ENCODE measurements around the gene AFF3.

AFF3 gene

DNA sequence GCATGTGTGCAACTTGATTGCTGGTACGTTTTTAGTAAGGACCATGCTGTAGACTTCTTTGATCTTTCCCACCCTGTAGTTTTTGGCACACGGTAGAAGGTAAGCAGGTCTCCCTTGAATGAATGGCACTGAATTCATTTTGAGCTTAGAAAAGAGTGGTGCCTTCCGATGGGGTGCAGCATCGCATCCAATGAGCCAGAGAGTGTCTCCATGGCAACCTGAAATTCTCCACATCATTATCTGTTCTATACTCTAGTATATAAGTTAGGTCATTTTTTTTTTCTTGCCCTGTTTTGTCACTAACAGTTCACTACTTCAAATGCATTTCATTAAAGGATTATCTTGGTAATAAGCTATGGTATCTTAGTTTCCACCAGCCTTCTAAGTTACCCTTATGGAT lies 571.4 kb downstream of the AFF3 start:
- peak; percentile 55 for DNase-seq

- peak; percentile 7 for DNase-seq
These were observed 573.0 kb downstream of the AFF3 start for GRCh38 chr2:99569386-99569785.

DNA sequence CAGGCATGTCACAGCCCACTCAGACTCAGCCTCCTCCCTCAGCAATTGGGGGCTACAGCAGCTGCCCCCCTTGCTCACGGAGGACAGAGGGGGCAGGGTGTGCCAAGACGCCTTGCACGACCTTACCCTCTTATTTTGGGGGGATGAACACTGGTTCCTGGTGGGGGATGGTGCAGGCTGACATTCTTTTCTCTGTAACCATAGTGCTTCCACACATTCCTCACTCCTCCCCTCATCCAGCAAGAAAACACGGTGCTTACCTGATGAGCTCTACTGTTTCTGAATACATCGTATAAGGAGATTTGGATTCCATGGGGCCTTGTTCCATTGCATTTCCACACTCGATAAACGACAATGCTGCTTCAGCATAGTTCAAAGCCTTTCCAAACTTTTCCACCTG lies 577.2 kb downstream of the AFF3 start:
- no peak for DNase-seq

DNA sequence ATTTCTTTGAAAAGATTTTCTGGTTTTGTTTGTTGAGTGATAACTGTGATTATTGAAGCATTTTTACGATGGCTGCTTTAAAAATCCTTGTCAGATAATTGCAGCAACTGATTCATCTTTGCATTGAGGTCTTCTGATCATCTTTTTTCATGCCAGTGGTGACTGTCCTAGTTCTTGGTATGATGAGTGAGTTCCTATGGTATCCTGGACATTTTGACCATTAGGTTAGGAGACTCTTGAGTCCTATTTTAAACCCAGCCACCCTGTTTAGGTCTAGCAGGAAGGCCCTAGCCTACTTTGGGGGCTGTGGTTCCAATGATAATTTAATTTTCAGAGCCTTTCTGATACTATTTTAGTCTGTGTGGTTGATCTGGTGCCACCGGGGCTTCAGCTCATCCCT lies 579.9 kb downstream of the AFF3 start:
- DNase-seq, result no peak

- no peak for DNase-seq
These were observed 580.6 kb downstream of the AFF3 start for GRCh38 chr2:99561804-99562203.

DNA sequence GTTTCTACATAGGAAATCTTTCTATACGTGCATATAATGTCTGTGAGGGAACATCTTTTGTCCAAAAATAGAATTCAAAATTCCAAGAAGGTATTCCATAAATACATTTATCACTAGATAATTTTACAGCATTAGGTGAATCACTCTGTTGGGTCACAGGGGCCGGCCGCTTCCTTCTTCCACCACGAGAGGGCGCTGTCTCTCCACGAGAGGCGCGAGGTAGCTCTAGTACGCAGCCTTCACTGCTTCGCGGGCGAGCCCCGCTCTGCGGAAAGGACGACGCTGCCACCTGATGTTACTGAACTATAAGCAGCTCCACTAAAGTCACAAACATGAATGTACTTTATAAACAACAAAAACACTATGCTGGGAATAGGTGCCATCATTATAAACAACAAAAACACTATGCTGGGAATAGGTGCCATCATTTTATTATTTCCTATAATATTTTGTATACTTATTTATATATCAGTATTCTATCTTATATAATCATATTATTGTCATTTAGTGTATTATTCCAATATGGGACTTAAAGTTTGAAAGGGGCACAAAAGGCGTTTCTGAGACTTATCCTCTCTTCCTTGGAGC lies 583.2 kb downstream of the AFF3 start:
- DNase-seq, result peak; percentile 84

- DNase-seq, result no peak
These were observed 587.0 kb downstream of the AFF3 start for GRCh38 chr2:99555404-99555803.

GRCh38 chr2:99554871-99555270 lies 587.5 kb downstream of the AFF3 start:
- DNase-seq, result no peak

DNA sequence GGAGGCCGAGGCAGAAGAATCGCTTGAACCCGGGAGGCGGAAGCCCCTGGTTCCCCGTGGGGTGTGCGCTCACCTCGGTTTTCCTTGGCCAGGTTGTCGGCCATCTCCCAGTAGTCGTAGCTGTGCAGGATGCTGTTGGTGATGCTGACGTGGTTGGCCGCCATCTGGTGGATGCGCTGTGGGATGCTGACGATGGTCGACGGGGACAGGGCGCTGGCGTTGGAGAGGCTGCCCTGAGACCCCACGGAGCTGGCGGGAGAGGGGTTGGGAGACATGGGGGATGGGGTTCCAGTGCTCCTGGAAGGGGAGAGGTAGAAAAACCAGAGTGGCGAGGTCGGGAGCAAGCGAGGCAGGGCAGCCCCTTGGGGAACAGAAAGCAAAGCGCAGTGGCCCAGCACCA lies 588.2 kb downstream of the AFF3 start:
- DNase-seq, result no peak

DNA sequence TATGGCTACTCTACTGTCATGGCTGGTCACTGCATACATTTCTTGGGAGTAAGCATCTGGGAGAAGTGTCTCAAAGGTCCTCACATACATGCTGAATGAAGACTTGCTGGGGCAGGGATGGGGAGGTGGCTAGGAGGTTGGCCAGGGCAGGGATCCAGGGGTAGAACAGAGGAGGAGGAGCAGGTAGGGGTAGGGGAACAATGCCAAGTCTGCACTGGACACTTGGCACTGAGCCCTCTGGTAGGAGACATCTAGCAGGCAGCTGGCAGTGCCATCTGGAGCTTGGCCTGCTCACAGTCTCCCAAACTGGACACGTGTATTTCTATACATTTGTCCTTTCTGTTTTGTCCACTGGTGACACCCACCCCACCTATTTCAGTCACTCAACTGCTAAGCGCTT lies 589.9 kb downstream of the AFF3 start:
- DNase-seq, result no peak

- DNase-seq, result no peak
These were observed 592.0 kb downstream of the AFF3 start for GRCh38 chr2:99550368-99550767.

- no peak for DNase-seq
These were observed 596.8 kb downstream of the AFF3 start for GRCh38 chr2:99545604-99546003.

DNA sequence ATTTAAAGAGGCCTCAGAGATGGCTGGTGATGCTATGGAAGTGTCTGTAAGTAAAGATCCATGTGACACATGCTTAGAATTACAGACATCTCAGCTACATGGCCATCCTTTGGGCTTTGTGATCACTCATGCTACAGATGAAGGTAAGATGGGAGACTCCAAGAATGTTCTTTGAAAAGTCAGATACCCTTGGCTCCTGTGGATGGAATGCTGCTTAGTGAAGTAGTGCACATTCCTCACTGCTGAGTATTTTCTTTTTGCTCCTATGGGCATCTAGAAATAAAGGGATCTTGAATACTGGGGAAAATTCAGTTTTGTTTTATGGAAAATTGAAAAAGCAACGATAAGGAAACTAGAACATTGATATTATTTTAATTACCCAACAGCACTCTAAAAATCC lies 597.3 kb downstream of the AFF3 start:
- DNase-seq, result no peak

- no peak for DNase-seq
These were observed 597.8 kb downstream of the AFF3 start for GRCh38 chr2:99544608-99545007.

GRCh38 chr2:99543247-99543646 lies 599.1 kb downstream of the AFF3 start:
- DNase-seq, result no peak

- no peak for DNase-seq
These were observed 604.4 kb downstream of the AFF3 start for GRCh38 chr2:99537910-99538485.

GRCh38 chr2:99524056-99524455 lies 618.3 kb downstream of the AFF3 start:
- no peak for DNase-seq

DNA sequence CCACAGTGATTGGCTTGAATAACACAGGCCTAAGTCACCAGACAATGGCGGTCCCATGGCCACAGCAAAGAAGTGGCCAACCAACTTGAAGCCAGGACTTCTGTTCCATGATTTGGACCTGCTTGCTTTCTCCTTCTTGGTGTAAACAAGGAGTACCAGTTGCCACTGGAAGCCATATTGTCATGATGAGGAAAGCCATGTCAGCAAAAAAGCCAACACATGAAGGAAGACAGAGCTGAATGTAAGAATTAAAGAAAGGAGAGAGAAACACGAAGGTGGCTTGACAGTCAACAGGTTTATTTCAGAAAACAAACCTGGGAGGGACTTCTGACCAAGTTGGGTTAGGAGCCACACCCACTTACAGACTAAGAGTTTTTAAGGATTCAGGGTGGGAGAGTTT lies 620.2 kb downstream of the AFF3 start:
- DNase-seq, result no peak

- DNase-seq, result no peak
These were observed 621.6 kb downstream of the AFF3 start for GRCh38 chr2:99520813-99521212.

- no peak for DNase-seq
These were observed 622.2 kb downstream of the AFF3 start for GRCh38 chr2:99520195-99520594.

DNA sequence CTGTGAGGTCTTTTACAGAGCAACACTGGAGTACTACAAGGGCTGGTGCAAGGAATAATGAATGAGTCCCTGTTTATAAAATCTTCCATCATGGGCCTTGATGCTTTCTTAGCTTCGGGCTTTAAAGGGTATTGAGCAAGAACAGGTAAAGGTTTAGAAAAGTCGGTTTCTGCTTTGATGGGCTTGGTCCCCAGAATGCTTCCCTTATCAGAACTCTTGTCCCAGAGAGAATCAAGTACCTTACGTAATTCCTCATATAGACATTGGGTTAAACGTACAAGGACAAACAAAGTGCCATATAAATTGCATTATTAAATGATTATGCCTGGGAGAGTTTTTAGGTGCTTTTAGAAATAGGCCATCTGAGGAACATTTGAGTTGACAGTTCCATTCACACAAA lies 628.0 kb downstream of the AFF3 start:
- DNase-seq, result no peak

DNA sequence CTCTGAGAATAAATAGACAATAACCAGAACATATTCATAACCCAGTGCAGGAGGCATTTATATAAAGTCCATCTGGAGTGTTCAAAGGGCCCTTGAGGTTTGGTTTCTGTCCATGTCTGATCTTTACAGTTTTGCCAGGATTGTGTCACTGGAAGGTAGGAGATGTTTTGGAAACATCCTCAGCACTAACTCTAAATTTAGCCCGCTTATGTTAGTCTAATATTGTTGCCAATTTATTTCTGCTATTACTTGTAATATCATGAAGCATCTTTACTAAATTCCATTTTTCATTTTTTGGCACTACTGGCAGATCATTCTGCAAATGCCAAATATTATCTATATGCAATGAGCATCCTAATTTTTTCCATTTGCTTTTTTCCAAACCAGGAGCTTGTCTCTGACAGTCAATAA lies 630.2 kb downstream of the AFF3 start:
- DNase-seq, result no peak

DNA sequence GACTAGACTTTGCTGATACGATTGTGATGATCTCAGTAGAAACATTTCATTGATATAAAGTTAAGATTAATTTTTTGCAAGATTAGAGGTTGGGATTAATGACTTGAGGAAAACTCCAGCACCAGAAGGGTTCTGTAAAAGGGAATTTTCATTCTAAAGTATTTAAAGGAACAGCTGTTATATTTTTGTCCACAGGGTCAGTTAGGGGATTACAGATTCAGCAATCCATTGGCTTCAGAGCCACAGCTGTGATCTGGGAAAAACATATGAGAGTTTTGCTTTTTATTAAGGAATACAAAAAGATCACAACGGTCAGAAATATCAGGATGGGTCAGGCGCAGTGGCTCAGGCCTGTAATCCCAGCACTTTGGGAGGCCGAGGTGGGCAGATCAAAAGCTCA lies 633.0 kb downstream of the AFF3 start:
- no peak for DNase-seq

DNA sequence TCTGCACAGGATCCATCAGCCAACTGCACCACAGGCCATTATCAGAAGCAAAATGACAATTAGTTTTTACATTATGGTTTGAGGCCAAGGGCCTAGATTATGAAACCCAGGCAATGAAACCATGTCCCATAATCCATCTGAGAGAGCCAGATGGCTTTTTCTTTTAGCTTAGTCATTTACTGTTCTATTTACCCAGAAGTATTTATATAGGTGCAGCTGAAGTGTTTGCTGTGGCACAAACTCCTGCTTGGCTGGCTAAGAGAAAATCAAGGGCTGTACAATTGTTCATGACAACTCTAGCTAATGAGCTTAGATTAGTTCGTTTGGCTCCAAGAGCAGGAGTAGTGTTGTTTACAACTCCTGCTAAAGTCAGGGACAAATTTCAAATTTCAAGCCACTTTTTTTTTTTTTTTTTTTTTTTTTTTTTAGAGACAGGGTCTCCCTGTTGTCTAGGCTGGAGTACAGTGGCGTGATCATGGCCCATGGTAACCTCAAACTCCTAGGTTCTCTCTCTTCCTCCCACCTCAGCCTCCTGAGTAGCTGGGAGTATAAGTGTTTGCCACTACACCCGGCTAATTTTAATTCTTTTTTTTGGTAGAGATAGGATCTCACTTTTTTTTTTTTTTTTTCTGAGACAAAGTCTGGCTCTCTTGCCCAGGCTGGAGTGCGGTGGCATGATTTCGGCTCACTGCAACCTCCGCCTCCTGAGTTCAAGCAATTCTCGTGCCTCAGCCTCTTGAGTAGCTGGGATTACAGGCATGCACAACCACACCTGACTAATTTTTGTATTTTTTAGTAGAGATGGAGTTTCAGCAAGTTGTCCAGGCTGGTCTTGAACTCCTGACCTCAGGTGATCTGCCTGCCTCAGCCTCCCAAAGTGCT lies 634.2 kb downstream of the AFF3 start:
- peak; percentile 67 for DNase-seq

All from NCI-H2171 treated with DMSO at 0.1 percent for 48 hours (cell line).